Epithelial cell of proximal tubule (primary cell): Measurements from ENCODE around the gene DHFR. TPM values are rescaled to one million over a fixed set of nuclear protein-coding genes. Genes with fewer than 3 reads are reported as not detected.

Experiments
- DNase-seq: peaks from one replicate; pipeline ENCODE4 v3.0.0-alpha.2; 2011; ENCODE audit warnings: low read depth
- H3K4me3 ChIP-seq: 2 replicates; pipeline ENCODE4 v1.5.1; 2011; ENCODE audit warnings: low read depth, mild to moderate bottlenecking, low read length
- total RNA-seq: library from RNA; depleted of rRNA; stranded (reverse); fragments of >200 nt; gene quantifications from 2 replicates; pipeline ENCODE4 v1.2.3, GENCODE V29; 2015
- TF ChIP-seq, protein P1 (sequence below): conservative IDR thresholded peaks from 2 replicates; pipeline ENCODE4 v1.5.1; 2012; ENCODE audit warnings: low read depth, mild to moderate bottlenecking, low read length

Gene DHFR
- total RNA-seq, 1 donor from 2014 or later, result 63.2 TPM

- TF ChIP-seq, protein P1, sequence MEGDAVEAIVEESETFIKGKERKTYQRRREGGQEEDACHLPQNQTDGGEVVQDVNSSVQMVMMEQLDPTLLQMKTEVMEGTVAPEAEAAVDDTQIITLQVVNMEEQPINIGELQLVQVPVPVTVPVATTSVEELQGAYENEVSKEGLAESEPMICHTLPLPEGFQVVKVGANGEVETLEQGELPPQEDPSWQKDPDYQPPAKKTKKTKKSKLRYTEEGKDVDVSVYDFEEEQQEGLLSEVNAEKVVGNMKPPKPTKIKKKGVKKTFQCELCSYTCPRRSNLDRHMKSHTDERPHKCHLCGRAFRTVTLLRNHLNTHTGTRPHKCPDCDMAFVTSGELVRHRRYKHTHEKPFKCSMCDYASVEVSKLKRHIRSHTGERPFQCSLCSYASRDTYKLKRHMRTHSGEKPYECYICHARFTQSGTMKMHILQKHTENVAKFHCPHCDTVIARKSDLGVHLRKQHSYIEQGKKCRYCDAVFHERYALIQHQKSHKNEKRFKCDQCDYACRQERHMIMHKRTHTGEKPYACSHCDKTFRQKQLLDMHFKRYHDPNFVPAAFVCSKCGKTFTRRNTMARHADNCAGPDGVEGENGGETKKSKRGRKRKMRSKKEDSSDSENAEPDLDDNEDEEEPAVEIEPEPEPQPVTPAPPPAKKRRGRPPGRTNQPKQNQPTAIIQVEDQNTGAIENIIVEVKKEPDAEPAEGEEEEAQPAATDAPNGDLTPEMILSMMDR, result no peak
- no peak for DNase-seq
- peak overlapping the region; percentile 68 for H3K4me3 ChIP-seq
These were observed 520 bp upstream of the DHFR start for GRCh38 chr5:80655231-80655774.

DNA sequence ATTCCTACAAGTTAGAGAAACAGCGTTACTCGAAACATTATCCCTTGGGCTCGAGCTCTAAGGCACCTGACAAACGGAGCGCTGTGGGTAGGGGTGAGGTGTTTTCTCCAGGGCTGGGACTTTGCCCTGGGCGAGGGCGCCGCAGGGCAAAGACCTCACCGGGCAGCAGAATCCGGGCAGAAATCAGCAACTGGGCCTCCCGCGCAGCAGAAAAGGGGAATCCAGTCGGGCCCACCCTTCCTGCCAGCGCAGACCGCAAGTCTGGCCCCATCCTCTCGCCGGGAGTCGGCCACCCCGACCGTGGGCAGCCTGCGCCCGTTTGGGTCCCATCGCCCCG is 761 bp downstream of the DHFR start:
- H3K4me3 ChIP-seq, result peak overlapping the region; percentile 68
- DNase-seq, result no peak
- TF ChIP-seq, protein P1, result no peak

DNA sequence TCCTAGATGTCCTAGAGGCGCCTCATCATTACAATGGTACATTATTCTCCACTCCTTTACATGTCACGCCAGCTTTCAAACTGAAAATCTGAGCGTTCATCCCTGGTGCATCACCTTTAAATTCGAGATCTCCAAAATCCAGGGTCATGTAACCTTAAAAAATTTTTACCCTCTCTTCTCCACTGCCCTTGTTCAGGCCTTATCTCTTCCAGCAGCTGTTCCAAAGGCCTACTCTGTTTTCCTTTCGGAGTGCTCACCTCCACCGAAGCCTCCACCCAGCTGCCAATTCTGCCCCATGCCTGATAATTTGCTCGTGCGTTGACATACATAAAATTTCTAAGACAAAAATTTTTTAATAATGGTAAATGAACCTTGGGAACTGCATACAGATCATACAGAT is 1.3 kb downstream of the DHFR start:
- DNase-seq, result no peak
- TF ChIP-seq, protein P1, result no peak
- peak overlapping the region; percentile 68 for H3K4me3 ChIP-seq

DNA sequence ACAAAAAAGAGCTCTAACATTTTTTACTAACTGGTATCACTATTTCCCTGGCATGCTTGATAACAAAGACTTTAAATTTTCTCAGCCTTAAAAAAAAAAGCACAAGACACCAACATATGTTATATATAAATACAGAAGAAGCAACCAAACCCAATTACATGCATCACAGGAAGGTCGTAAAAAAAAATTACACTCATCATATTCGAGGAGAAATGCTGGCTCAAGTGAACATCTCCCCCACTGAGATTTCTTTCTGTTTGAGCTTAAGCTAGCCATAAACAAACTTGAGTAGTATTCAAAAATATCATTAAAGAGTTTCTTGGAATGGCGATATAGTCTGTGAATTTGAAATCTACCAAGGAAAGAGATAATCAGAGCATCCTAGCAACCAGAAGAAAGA is 7.9 kb downstream of the DHFR start:
- TF ChIP-seq, protein P1, result no peak
- no peak for DNase-seq
- no peak overlapping the region for H3K4me3 ChIP-seq

GRCh38 chr5:80644900-80645299 is 9.9 kb downstream of the DHFR start:
- DNase-seq, result no peak
- TF ChIP-seq, protein P1, result no peak

DNA sequence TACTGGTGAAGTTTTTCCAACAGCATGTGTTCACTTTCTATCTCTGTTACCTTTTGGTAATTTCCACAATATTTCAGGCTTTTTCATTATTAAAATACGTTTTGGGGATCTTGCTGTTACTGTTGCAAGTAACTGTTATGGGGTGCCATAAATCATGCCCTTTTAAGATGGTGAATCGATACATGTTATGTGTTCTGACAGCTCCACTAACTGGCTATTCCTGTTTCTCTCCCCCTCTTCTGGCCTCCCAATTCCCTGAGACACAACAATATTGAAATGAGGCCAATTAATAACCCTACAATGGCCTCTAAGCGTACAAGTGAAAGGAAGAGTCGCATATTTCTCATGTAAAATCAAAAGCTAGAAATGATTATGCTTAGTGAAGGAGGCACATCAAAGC is 13.4 kb downstream of the DHFR start:
- TF ChIP-seq, protein P1, result no peak
- no peak for DNase-seq
- no peak overlapping the region for H3K4me3 ChIP-seq

More at GRCh38 chr5:80644900-80645299, 9.9 kb downstream of the DHFR start:
- H3K4me3 ChIP-seq, result no peak overlapping the region

- no peak overlapping the region for H3K4me3 ChIP-seq
- no peak for DNase-seq
These were observed 20.6 kb downstream of the DHFR start for GRCh38 chr5:80634193-80634592.

More at GRCh38 chr5:80634193-80634592, 20.6 kb downstream of the DHFR start:
- TF ChIP-seq, protein P1, result no peak
